Effector CD8-positive, alpha-beta T cell (primary cell): ENCODE results near the gene KMT5B.

Experiments
- DNase-seq: peaks from one replicate; lab custom pipeline; 2025; lab: John Stamatoyannopoulos, UW

KMT5B gene

GRCh38 chr11:68146010-68146540 is 67.0 kb downstream of the KMT5B start:
- no peak for DNase-seq

DNA sequence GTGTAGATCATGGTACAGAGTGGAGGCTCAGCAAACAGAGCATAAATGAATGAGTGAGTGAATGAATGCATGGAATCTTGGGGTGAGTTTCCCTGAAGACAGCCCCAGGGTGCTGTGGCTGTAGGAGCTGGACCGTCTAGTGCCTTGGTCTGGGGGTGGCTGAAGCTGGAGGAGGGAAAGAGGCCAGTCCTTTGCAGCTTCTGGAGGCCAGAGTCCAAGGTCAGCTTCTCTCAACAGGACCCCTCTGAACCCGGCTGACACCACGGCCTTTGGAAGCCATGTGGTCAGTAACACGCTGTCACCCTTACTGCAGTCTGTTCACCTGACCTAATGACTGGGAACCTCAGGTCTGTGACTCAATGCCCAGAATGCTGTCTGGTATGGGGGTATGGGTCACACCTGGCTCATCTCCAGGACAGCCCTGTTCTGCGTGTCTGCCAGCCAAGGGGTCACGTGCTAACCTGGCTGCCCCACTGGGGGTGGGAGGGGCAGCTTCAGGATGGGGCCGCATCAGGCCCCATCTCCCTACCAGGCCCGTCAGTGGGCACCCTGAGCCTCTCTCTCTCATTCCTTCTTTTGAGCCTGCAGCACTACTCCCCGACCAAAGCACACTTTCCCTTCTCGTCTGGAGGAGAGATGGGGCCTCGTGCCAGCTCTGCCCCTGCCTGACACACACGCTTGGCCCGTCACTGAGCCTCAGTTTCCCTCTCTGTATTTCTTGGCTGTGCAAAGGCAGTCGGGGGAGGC is 67.8 kb downstream of the KMT5B start:
- no peak for DNase-seq

- no peak for DNase-seq
Observed at GRCh38 chr11:68143310-68143689, 69.8 kb downstream of the KMT5B start.

DNA sequence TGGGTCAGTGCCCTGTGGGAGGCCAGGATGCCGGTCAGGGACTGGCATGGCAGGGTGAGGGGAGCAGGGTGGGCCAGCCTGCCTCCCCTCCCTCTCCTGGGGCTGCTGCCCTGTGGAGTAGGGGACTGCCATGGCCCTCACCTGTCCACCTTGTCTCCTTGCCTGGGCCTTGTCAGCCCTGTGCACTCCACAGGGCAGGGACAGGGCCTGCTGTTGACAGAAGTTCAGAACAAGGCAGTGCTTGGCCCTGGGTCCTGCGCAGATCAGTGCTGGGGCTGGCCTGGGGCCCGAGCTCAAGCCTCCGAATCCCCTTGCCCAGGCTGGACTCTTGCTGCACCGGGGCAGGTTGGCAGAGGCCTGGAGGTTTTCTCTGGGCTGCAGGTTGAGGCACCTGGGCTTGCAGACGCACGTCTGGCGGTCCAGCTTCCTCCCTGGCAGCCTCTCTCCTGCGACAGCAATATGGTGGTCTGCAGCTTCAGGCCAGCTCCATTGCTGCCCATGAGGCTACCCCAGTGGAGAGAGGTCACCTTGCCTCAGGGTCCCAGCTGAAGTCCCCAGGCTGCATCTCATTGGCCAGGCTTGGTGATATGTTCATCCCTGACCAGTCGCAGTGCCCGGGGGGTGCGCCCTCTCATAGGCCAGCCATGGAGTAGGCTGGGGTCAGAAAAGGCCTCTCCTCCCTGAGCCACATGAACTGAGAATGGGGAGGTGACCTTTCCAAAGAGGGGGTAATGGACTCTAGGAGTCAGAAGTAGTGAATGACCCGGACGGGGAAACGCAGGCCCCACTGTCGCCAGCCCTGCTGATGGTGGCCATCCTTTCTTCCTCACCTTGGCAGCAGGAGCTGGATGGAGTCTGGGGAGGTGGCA is 70.4 kb downstream of the KMT5B start:
- no peak for DNase-seq

DNA sequence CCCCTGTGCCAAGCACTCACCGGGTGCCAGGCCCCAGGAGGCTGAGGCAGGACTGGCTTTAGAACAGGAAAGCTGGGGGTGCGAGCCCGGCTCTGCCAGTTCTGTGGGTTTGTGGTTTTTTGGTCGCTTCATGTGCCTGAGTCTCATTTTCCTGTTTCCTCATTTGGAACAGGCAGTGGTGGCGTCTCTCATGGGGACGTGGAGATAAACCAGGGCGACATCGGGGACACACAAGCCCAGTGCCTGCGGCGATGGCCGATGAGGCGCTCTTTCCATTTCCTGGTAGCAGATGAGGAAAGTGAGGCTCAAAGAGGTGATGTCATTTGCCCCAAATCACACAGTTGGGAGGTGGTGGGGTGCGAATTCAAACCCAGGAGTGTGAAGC is 71.1 kb downstream of the KMT5B start:
- DNase-seq, result no peak

GRCh38 chr11:68141246-68142027 is 71.7 kb downstream of the KMT5B start:
- DNase-seq, result no peak

DNA sequence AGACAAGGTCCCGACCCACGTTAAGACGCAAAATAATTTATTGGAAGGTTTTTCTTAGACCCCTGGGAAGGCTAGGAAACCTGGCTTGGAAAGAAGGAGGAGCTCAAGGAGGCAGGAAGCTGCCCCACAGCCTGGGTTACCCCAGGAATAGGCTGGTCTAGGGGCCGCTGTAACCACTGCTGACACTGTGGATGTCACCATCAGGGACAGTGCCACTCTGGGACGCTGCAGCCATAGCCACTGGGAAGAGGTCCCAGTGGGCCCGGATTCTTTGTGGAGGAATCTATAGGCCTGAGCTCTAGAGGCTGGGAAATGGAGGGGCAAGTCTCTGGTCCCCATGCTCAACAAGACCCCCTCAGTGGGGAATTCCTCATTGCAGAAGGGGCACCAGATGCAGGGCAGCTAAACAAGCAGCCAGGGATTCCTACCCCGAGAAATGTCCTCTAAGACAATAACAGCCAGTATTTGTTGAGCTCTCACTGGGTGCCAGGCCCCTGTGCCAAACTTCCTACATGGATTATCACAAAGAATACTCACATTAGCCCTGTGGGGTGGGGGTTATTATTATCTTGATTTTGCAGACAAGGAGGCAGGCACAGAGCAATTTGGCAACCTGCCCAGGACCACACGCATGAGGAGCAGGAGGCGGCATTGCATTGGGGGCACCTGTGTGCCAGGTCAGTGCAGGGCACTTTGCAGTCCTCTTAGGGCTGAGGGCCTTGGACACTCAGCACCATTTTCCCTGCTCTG is 72.4 kb downstream of the KMT5B start:
- no peak for DNase-seq

DNA sequence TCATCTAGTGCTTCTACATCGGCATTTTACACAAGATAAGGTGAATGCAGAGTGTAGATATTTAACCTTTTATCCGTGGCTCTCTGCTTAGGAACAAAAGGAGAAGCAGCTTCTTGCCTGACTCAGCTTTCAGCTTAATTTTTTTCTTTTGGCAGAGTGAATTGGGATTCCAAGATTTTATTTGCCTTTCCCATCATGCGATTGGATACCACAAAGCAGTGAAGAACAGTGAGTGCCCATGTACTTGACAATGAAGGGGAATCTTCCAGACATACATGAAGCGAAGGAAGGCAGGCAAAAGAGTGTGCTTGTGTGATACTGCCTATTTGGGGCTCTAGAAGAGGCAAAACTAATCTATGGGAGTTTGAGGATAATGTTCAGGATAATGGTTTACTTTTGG is 74.9 kb downstream of the KMT5B start:
- DNase-seq, result no peak

DNA sequence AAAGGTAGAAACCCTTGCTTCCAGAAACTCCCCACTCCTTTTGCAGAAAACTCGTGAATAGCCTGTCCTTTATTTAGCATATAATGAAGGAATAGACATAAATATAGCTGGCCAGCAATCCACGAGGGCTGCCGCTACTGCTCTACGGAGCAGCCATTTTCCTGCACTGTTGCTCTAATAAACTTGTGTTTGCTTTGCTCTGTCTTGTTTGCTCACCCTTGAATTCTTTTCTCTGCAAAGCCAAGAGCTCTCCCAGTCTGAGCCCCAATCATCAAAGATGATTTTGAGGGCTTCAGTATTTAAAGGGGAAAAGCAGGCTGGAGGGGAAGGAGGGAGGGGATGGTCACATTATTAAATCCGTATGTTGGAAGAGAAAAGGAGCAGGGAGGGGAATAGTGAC is 75.3 kb downstream of the KMT5B start:
- no peak for DNase-seq

DNA sequence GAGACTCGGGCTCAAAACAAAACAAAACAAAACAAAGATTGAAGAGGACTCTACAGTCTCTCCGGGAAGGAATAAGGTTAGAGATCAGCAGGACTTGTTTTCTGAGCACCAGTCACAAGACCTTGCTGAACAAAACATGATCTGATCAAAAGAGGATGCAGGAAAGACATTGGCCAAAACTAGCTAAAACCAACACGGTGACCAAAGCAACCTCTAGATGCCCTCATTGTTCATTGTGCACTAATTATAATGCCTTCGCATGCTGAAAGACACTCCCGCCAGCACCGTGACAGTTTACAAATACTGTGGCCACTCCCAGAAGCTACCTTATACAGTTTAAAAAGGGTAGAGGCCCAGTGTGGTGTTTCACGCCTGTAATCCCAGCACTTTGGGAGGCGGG is 76.2 kb downstream of the KMT5B start:
- DNase-seq, result no peak

GRCh38 chr11:68135161-68135560 is 77.9 kb downstream of the KMT5B start:
- no peak for DNase-seq

DNA sequence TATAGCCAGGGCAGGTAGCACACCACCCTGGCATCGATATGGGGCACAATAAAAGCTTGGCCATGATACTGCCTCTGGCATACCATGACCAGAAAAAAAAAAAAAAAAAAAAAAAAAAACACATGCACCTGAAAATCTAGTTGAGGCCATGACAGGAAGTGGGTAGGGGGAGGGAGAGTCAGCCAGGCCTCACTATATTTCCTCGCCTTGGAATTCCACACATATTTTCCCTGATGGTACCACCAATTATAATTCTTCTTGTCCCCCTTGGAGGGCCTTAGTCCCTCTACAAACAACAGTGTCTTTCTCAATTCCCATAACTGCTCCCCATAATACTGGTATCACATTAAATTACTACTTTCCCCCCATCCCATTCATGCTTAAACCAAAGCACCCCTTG is 79.3 kb downstream of the KMT5B start:
- no peak for DNase-seq

DNA sequence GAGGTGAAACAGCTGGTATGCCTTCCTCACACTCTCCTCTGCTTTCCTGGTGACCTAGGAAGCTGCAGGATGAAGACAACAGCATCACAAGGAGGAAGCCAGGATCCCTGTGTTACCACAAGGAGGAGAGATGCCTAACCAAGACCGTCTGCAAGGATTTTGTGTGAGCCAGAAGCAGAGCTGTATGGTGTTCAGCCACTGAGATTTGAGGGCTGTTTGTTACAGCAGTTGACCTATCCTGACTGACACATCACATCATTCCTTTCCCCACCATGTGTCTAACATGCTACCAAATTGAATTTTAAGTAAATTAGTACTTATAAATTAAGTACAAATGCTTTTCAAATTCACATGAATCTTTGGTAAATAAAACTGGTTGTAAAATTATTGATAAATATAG is 83.0 kb downstream of the KMT5B start:
- DNase-seq, result no peak

- DNase-seq, result no peak
Observed at GRCh38 chr11:68128682-68129327, 84.3 kb downstream of the KMT5B start.

- DNase-seq, result no peak
Observed at GRCh38 chr11:68127714-68128681, 85.1 kb downstream of the KMT5B start.

DNA sequence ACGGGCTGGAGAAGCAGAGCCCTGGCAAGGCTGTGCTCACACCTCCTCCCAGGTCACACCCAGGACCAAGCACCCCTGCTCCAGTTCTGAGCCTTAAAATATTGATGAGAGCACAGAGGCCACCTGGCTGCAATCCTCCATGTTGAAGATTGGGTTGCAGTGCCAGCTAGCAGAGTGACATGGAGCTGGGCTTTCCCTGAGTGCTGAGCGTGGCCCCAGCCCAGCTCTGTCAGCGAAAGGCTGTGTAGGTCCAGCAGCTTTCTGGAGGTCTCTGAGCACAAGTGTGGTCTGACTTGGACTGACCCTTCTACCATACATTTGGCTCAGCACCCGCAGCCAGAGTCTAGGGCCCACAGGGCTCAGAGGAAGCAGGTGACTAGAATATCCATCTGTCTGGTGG is 87.9 kb downstream of the KMT5B start:
- DNase-seq, result no peak

DNA sequence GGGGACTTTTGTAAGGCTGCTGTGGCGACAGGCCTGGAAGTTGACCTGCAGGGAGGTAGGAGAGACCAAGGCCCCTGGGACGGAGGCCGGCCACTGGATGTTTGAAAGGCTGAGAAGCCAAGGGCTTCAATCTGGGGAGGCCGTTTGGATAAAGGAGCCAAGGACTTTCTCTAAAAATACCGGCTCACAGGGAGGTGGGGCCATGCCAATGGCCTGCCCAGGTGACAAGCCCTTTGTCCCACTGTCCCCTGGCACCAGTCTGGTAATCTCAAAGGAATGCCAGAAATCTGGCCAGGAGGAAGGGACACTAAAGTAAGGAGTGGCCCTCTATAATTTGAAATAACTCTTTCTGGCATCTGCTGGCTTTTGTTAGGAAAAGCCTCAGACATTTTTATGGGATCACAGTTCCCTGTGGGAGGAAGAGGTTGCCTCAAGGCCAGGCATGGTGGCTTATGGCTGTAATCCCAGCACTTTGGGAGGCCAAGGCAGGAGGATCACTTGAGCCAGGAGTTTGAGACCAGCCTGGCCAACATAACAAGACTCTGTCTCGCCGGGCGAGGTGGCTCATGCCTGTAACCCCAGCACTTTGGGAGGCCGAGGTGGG is 90.1 kb downstream of the KMT5B start:
- DNase-seq, result no peak

- DNase-seq, result peak; percentile 71
Observed at GRCh38 chr11:68121067-68121899, 91.8 kb downstream of the KMT5B start, which contains the start of gene CHKA. TSS of gene CHKA (minus strand) at chr11:68121388. CDS start at chr11:68121177, 211 bp downstream.
